Activated CD4-positive, CD25-positive, alpha-beta regulatory T cell treated with anti-CD3 and anti-CD28 coated beads, Interleukin-2, amount 50 U/mL, for 16 hours (primary cell): ENCODE data around the gene CALML4.
"Not testable (repeated sequence)": the region's sequence is repeated elsewhere in the genome, so short reads cannot be mapped to it uniquely, and the experiment has no call there.

Source experiments
- DNase-seq: peaks from one replicate; pipeline ENCODE4 v3.0.0-alpha.2; 2020; ENCODE audit warnings: low read depth, low spot score

The CALML4 gene

GRCh38 chr15:68224546-68225250, 19.6 kb upstream of the CALML4 start:
- DNase-seq: no peak

GRCh38 chr15:68224108-68224507, 19.0 kb upstream of the CALML4 start:
- DNase-seq: no peak

- no peak for DNase-seq
Measured at GRCh38 chr15:68223171-68223570, 18.0 kb upstream of the CALML4 start.

- not testable (repeated sequence) for DNase-seq
Measured at GRCh38 chr15:68222432-68222743, 17.3 kb upstream of the CALML4 start.

- not testable (repeated sequence) for DNase-seq
Measured at GRCh38 chr15:68221530-68222431, 16.6 kb upstream of the CALML4 start.

- no peak for DNase-seq
Measured at GRCh38 chr15:68220967-68221366, 15.8 kb upstream of the CALML4 start.

GRCh38 chr15:68220489-68220888, 15.4 kb upstream of the CALML4 start:
- no peak for DNase-seq

GRCh38 chr15:68218847-68219798, 14.0 kb upstream of the CALML4 start:
- DNase-seq: no peak

GRCh38 chr15:68218331-68218730, 13.2 kb upstream of the CALML4 start:
- DNase-seq: no peak

- no peak for DNase-seq
Measured at GRCh38 chr15:68217341-68217740, 12.2 kb upstream of the CALML4 start.

GRCh38 chr15:68214838-68215254, 9.7 kb upstream of the CALML4 start:
- DNase-seq: no peak

GRCh38 chr15:68213991-68214837, 9.1 kb upstream of the CALML4 start:
- no peak for DNase-seq

GRCh38 chr15:68213491-68213845, 8.3 kb upstream of the CALML4 start:
- DNase-seq: not testable (repeated sequence)

GRCh38 chr15:68211656-68212320, 6.7 kb upstream of the CALML4 start:
- DNase-seq: no peak

- no peak for DNase-seq
Measured at GRCh38 chr15:68210821-68211655, 5.9 kb upstream of the CALML4 start.

- no peak for DNase-seq
Measured at GRCh38 chr15:68210409-68210756, 5.3 kb upstream of the CALML4 start.

GRCh38 chr15:68209735-68210408, 4.7 kb upstream of the CALML4 start:
- no peak for DNase-seq

GRCh38 chr15:68209272-68209671, 4.1 kb upstream of the CALML4 start:
- no peak for DNase-seq

- DNase-seq: no peak
Measured at GRCh38 chr15:68208636-68209240, 3.6 kb upstream of the CALML4 start.
